Activated CD4-positive, alpha-beta T cell treated with anti-CD3 and anti-CD28 coated beads for 24 hours (primary cell): ENCODE data around the gene FAM53A.

Experiments used
- DNase-seq, 2 donors: peaks; one replicate each; pipeline ENCODE4 v3.0.0-alpha.2; 2020; ENCODE audit warnings: low read depth in 2 of 2

The FAM53A gene

DNA sequence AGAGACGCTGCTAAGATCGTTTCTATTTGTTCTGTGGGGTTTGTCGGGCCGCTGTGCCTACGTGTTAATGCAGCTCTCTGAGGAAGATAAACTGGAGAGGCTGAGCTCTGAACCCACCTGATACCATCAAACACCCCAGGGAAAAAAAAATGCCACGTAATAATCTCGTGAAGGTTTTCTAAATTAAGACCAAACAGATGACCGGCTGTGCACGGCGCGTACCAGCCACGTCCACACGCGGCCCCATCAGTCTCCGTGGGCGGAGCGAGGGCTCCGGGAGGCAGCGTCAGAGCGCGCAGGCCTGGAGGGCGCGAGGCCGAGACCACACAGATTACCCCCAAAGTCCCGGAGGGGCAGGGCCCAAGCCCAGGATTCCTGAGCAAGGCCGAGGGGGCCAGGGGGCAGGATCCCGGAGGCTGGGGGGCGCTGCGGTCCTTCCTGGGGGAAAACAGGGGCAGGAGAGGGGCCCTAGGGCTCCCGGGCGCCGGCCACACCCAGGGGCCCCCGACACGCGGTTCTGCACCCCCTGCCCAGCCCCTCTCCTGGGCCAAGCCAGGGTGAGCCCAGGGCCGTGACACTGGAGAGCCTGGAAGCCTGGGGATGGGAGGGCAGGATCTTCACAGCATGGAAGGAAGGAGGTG lies 91.9 kb downstream of the FAM53A start:
- DNase-seq, result no peak

DNA sequence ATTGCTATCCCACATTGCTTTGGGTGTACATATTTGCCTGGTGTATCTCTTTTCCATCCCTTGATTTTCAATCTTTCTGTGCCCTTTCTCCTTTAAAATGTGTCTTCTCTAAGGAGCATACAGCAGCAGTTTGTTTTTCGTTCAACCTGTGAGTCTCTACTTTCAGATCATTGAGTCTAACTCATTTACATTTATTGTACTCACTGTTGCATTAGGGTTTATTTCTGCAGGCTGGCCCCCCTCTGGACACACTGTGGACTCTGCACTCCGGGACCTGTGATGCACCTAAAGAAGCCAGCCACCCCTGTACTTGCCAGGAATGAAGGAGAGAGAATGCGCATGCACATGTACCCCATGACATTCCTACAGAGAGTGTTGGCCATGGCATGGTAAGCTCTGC lies 93.0 kb downstream of the FAM53A start:
- DNase-seq, result no peak

DNA sequence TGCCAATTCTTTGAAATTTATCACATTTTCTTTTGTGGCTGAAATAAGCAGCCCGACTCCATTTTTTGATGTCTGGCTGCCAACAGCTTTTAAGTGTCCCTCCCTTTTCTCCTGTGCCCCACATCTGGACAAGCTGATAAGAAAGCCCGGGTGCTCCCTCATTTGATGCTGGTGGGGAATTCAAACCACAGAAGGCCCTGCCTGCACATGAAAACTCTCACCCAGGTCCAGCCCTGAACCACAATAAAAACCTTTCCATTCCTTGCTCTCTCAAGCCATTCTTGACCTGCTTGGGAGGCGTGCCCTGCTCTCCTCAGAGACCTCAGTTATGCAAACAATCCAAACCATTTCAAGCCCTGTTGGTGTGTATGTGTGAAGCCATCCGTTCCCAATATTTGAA lies 93.9 kb downstream of the FAM53A start:
- DNase-seq, result no peak
